GM12878 (cell line): Measurements from ENCODE around the gene IRF2. TPM values are rescaled to one million over a fixed set of nuclear protein-coding genes. Genes with fewer than 3 reads are reported as not detected.

ENCODE experiments used
- ATAC-seq: fragments of 200-7000 bp; cut with Tn5 transposase; 3 replicates; pipeline ENCODE4 v1.9.1; 2020; ENCODE audit warnings: mild to moderate bottlenecking, moderate library complexity
- BruUV-seq: library from RNA; stranded (reverse); fragments of 400-500 nt; replicated peaks from 2 replicates; lab custom pipeline; 2021; lab: Mats Ljungman, UMichigan
- CTCF ChIA-PET: fragments of 300-600 bp; sonication (Branson Sonifier 250); formaldehyde crosslinking; extraction: SDS; loops from one replicate; lab custom pipeline; 2021; ENCODE audit warnings: inconsistent platforms; lab: Yijun Ruan, JAX
- POLR2A ChIA-PET: fragments of 350-600 bp; formaldehyde crosslinking; extraction: SDS; loops from one replicate; lab custom pipeline; 2021; ENCODE audit warnings: inconsistent platforms; lab: Charles Lee
- RAD21 ChIA-PET: fragments of 300-600 bp; sonication (Branson Sonifier 250); formaldehyde crosslinking; loops from one replicate; lab custom pipeline; 2023; ENCODE audit warnings: antibody characterized with exemption; ENCODE audit not compliant: unreplicated experiment; lab: Charles Lee
- SMC1A ChIA-PET: fragments of 300-600 bp; sonication (Branson Sonifier 250); formaldehyde crosslinking; loops from one replicate; lab custom pipeline; 2023; ENCODE audit not compliant: unreplicated experiment, uncharacterized antibody; lab: Charles Lee
- DNase-seq: peaks from one replicate; pipeline ENCODE4 v3.0.0-alpha.2; 2011; ENCODE audit warnings: low read depth, low spot score
- FAIRE-seq: peaks from 3 replicates; lab custom pipeline; 2011; peaks lifted over from hg19 to GRCh38; lab: Jason Lieb, UNC
- H2AFZ ChIP-seq: 2 replicates; pipeline ENCODE4 v1.6.0; 2011; ENCODE audit warnings: low read depth, low read length, control low read depth; ENCODE audit not compliant: control insufficient read depth
- H3K27ac ChIP-seq: 2 replicates; pipeline ENCODE4 v1.5.1; 2011; ENCODE audit warnings: control low read depth; ENCODE audit not compliant: control insufficient read depth, insufficient read depth
- H3K27me3 ChIP-seq, 2 experiments: replicated peaks in 1 of 2; 2 replicates each; pipeline versions ENCODE4 v1.6.0 to v1.6.1; 2011; ENCODE audit warnings: low read length in 1 of 2; ENCODE audit not compliant: control insufficient read depth in 2 of 2, insufficient read depth in 2 of 2
- H3K36me3 ChIP-seq, 2 experiments: 2 replicates each; pipeline ENCODE4 v1.5.1; 2011; ENCODE audit warnings: low read length in 1 of 2; ENCODE audit not compliant: control insufficient read depth in 2 of 2, insufficient read depth in 2 of 2
- H3K4me1 ChIP-seq: 2 replicates; pipeline ENCODE4 v1.6.1; 2011; ENCODE audit warnings: mild to moderate bottlenecking, low read length, moderate library complexity, mixed read lengths; ENCODE audit not compliant: control insufficient read depth, insufficient read depth
- H3K4me2 ChIP-seq: 2 replicates; pipeline ENCODE4 v1.6.0; 2011; ENCODE audit warnings: control low read depth; ENCODE audit not compliant: control insufficient read depth, insufficient read depth
- H3K4me3 ChIP-seq: fragments of 200-600 bp; sonication (generic); 2 replicates; pipeline ENCODE4 v1.5.1; 2016
- H3K79me2 ChIP-seq: 2 replicates; pipeline ENCODE4 v1.6.0; 2011; ENCODE audit warnings: low read length; ENCODE audit not compliant: control insufficient read depth, insufficient read depth
- H3K9ac ChIP-seq: 2 replicates; pipeline ENCODE4 v1.8.0; 2011; ENCODE audit warnings: low read length, control low read depth, mixed read lengths; ENCODE audit not compliant: control insufficient read depth, insufficient read depth
- H3K9me3 ChIP-seq: replicated peaks from 3 replicates; pipeline ENCODE4 v1.5.1; 2011; ENCODE audit warnings: mild to moderate bottlenecking, low read length; ENCODE audit not compliant: control insufficient read depth, insufficient read depth
- H4K20me1 ChIP-seq: 2 replicates; pipeline ENCODE4 v1.6.0; 2011; ENCODE audit not compliant: control insufficient read depth, insufficient read depth
- CHD4 ChIP-seq: fragments of 200-600 bp; sonication (generic); IDR thresholded peaks from 2 replicates; pipeline ENCODE4 v1.6.1; 2016; ENCODE audit warnings: mild to moderate bottlenecking
- E2F4 ChIP-seq: IDR thresholded peaks from 2 replicates; pipeline ENCODE4 v1.6.1; 2012; ENCODE audit warnings: low read depth, low read length, improper control_type of control experiment
- FOXM1 ChIP-seq: IDR thresholded peaks from 2 replicates; pipeline ENCODE4 v1.6.1; 2012; ENCODE audit warnings: low read depth, mild to moderate bottlenecking, inconsistent platforms, low read length, moderate library complexity
- GABPA ChIP-seq: IDR thresholded peaks from 2 replicates; pipeline ENCODE4 v1.6.1; 2014; ENCODE audit warnings: antibody characterized with exemption, low read depth, mild to moderate bottlenecking, inconsistent platforms
- HDAC2 ChIP-seq: fragments of 200-600 bp; sonication (generic); IDR thresholded peaks from 2 replicates; pipeline ENCODE4 v1.6.1; 2017
- HDAC6 ChIP-seq: fragments of 200-600 bp; sonication (generic); IDR thresholded peaks from one replicate; pipeline ENCODE4 v1.8.0; 2017; ENCODE audit warnings: antibody characterized with exemption; ENCODE audit not compliant: unreplicated experiment
- HSF1 ChIP-seq: fragments of 150-350 bp; IDR thresholded peaks from 2 replicates; pipeline ENCODE4 v1.6.1; 2014; ENCODE audit warnings: mild to moderate bottlenecking, low read depth, low read length
- IRF4 ChIP-seq: IDR thresholded peaks from 2 replicates; pipeline ENCODE4 v1.6.1; 2011; ENCODE audit warnings: low read depth, low read length
- LARP7 ChIP-seq: fragments of 450-650 bp; IDR thresholded peaks from 2 replicates; pipeline ENCODE4 v1.6.1; 2017; ENCODE audit warnings: mild to moderate bottlenecking
- NKRF ChIP-seq: fragments of 450-650 bp; conservative IDR thresholded peaks from 2 replicates; pipeline ENCODE4 v1.6.1; 2017; ENCODE audit warnings: mild to moderate bottlenecking, moderate library complexity
- POLR2AphosphoS2 ChIP-seq: IDR thresholded peaks from 2 replicates; pipeline ENCODE4 v1.6.1; 2011; ENCODE audit warnings: low read depth, mild to moderate bottlenecking, low read length, improper control_type of control experiment, moderate library complexity
- POLR2AphosphoS5 ChIP-seq: IDR thresholded peaks from 2 replicates; pipeline ENCODE4 v1.6.1; 2011; ENCODE audit warnings: mild to moderate bottlenecking, low read length, inconsistent platforms
- RUNX3 ChIP-seq: IDR thresholded peaks from 2 replicates; pipeline ENCODE4 v1.6.1; 2012; ENCODE audit warnings: low read length, inconsistent platforms
- SUZ12 ChIP-seq: fragments of 200-600 bp; sonication (generic); IDR thresholded peaks from one replicate; pipeline ENCODE4 v1.6.1; 2018; ENCODE audit warnings: antibody characterized with exemption, mild to moderate bottlenecking; ENCODE audit not compliant: unreplicated experiment
- WGBS: methylation state at CpG from one replicate; pipeline ENCODE4 v1.1.6; 2016; ENCODE audit warnings: low lambda C conversion rate; ENCODE audit not compliant: insufficient replicate concordance, insufficient coverage; ENCODE audit errors: missing lambda C conversion rate; 5-methylcytosine and 5-hydroxymethylcytosine counted together
- in situ Hi-C: fragments of 300-500 bp; cut with MboI; formaldehyde crosslinking; loops from 9 replicates; pipeline ENCODE4 v1.14.3; 2018; ENCODE audit warnings: mixed read lengths
- intact Hi-C: fragments of 100-400 bp; cut with micrococcal nuclease; formaldehyde crosslinking; loops from one replicate; pipeline ENCODE4 v1.14.2; 2022; ENCODE audit not compliant: unreplicated experiment
- polyA plus RNA-seq, 11 experiments: library from polyadenylated mRNA; depleted of rRNA in 4 of 11; unstranded in 6 of 11; stranded (reverse) in 5 of 11; fragments of >200 nt; fragmentation: Nextera tagmentation in 4 of 11; fragmentation: Illumina TruSeq in 1 of 11; extraction: Ambion mirVana in 4 of 11; extraction: Trizol in 1 of 11; gene quantifications; 1 replicate in 1 of 11; 2 replicates in 10 of 11; pipeline versions ENCODE4 v1.2.1 to v1.2.3, GENCODE V29; 2011 to 2016; ENCODE audit warnings: inconsistent platforms in 2 of 11, missing spikeins in 2 of 11, low read depth in 1 of 11
- total RNA-seq, 4 experiments: library from RNA; depleted of rRNA in 3 of 4; stranded (reverse); fragments of >200 nt in 3 of 4; fragmentation: Illumina TruSeq in 1 of 4; extraction: Trizol in 1 of 4; gene quantifications; 2 replicates each; pipeline versions ENCODE4 v1.2.1 to v1.2.3, GENCODE V29; 2013 to 2021

IRF2 gene
- total and polyA plus RNA-seq, 10 of the 15 experiments (the other 5 are each of a cell fraction or from before 2014, with no cell fraction given), result 45.1 to 99.3 (median 58.9) TPM

- FAIRE-seq (no peak), ATAC-seq (no peak), DNase-seq (no peak)
- WGBS, result 95% methylated on average over 17 of the region's 17 CpGs
- SMC1A ChIA-PET, result interaction anchor here (0.6 to 1.5 kb wide), 5 partner anchors 10 to 445 kb away, joined by 3 to 4 read pairs (median 3); no protein-coding TSS in a partner anchor
- BruUV-seq, result no TSS peak
- H2AFZ ChIP-seq, result no peak overlapping the region
- no peaks in the 10 kb centered on the region for H3K27me3 ChIP-seq
- H3K9ac ChIP-seq, result no peak overlapping the region
- no peaks in the 10 kb centered on the region for H3K4me1 ChIP-seq
- peaks cover 7 to 23% of the 10 kb centered on the region in 2 experiments for H3K36me3 ChIP-seq
- H3K79me2 ChIP-seq, result peaks cover 67% of the 10 kb centered on the region
- no peak overlapping the region for H3K27ac ChIP-seq
- RAD21 ChIA-PET, result no interaction called here
- TF ChIP-seq FOXM1 (no peak), CHD4 (no peak), POLR2AphosphoS2 (no peak), HDAC6 (no peak), E2F4 (no peak), RUNX3 (no peak), NKRF (no peak), HDAC2 (no peak), SUZ12 (no peak), POLR2AphosphoS5 (no peak), GABPA (no peak), HSF1 (no peak), LARP7 (no peak), IRF4 (no peak)
- H3K4me2 ChIP-seq, result no peak overlapping the region
- in situ Hi-C loops, result no loop called here
- CTCF ChIA-PET, result no interaction called here
- peaks cover 2% of the 10 kb centered on the region; the same call in 1 of the 2 replicates for H4K20me1 ChIP-seq
- no peak overlapping the region for H3K4me3 ChIP-seq
- intact Hi-C loops, result no loop called here
- POLR2A ChIA-PET, result interaction anchor here (0.8 kb wide), 1 partner anchor 15 kb away, joined by 3 read pairs; no protein-coding TSS in a partner anchor
- H3K9me3 ChIP-seq, result no peaks in the 10 kb centered on the region
These were observed 41.0 kb downstream of the IRF2 start for GRCh38 chr4:184433258-184433892.
